ENCODE data around the gene CRIP2.

CRIP2 gene

GRCh38 chr14:105485739-105486162 is 11.1 kb downstream of the CRIP2 start:
- TF ChIP-seq FOXM1 (IDR thresholded peaks at IDR 0.05; ENCODE audit: borderline replicate concordance): no peak

GRCh38 chr14:105486163-105486973 is 11.7 kb downstream of the CRIP2 start, which contains the start of gene CRIP1:
CRIP1 (plus strand) TSS chr14:105486886; CDS start chr14:105487260, 374 bp downstream.
- TF ChIP-seq SP1 (IDR thresholded peaks at IDR 0.05): no peak
- no peak for TF ChIP-seq ELF4 (IDR thresholded peaks at IDR 0.05)
- CTCF ChIA-PET: interaction anchor here (0.6 to 0.9 kb wide), 4 partner anchors 51 to 396 kb away, joined by 3 read pairs; no protein-coding TSS in a partner anchor
- POLR2A ChIA-PET: interaction anchor here (1.1 kb wide), 1 partner anchor 42 kb away, joined by 4 read pairs; no protein-coding TSS in a partner anchor
- no peak for DNase-seq (ENCODE audit: extremely low spot score)

More at GRCh38 chr14:105485739-105486162, 11.1 kb downstream of the CRIP2 start:
- CTCF ChIA-PET: interaction anchor here (0.7 to 0.9 kb wide), 3 partner anchors 50 to 185 kb away, joined by 3 read pairs; no protein-coding TSS in a partner anchor
- POLR2A ChIA-PET: interaction anchor here (1.1 kb wide), 1 partner anchor 43 kb away, joined by 4 read pairs; no protein-coding TSS in a partner anchor
- peak; percentile 46 for DNase-seq (ENCODE audit: extremely low spot score)

DNA sequence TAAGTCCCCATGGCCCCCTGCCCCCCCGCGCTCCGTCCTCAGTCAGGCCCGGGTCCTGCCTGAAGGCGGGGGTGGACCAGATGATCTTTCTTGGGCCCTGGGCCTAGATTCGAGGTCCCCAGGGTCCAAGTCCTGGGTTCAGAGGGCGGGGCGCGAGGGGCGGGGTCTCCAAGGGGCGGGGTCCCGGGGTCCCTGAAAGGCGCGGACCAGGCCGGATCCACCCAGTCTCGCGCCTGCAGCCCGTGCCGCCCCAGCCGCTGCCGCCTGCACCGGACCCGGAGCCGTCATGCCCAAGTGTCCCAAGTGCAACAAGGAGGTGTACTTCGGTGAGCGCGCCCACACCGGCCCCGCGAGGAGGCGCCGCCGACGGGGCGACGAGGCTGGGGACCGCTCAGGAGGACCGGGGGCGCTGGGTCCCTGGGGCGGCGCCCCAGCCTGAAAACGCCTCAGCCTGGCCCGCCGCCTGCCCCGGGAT is 12.4 kb downstream of the CRIP2 start:
- DNase-seq (ENCODE audit: extremely low spot score): no peak
- TF ChIP-seq ELF4 (IDR thresholded peaks at IDR 0.05) (no peak), FOXM1 (IDR thresholded peaks at IDR 0.05; ENCODE audit: borderline replicate concordance) (no peak), TARDBP (IDR thresholded peaks at IDR 0.05) (no peak)
- TF ChIP-seq, protein P1, sequence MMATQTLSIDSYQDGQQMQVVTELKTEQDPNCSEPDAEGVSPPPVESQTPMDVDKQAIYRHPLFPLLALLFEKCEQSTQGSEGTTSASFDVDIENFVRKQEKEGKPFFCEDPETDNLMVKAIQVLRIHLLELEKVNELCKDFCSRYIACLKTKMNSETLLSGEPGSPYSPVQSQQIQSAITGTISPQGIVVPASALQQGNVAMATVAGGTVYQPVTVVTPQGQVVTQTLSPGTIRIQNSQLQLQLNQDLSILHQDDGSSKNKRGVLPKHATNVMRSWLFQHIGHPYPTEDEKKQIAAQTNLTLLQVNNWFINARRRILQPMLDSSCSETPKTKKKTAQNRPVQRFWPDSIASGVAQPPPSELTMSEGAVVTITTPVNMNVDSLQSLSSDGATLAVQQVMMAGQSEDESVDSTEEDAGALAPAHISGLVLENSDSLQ (IDR thresholded peaks at IDR 0.05): no peak
- CTCF ChIA-PET: interaction anchor here (0.6 kb wide), 1 partner anchor 397 kb away, joined by 3 read pairs; no protein-coding TSS in a partner anchor
- POLR2A ChIA-PET: no interaction called here

- CTCF ChIA-PET: no interaction called here
- POLR2A ChIA-PET: no interaction called here
- TF ChIP-seq CTBP1 (IDR thresholded peaks at IDR 0.05; ENCODE audit: borderline replicate concordance): no peak
- TF ChIP-seq SP1 (IDR thresholded peaks at IDR 0.05): no peak
- TF ChIP-seq L3MBTL2 (conservative IDR thresholded peaks at IDR 0.05): no peak
- no peak for TF ChIP-seq ELF4 (IDR thresholded peaks at IDR 0.05)
- TF ChIP-seq FOXM1 (IDR thresholded peaks at IDR 0.05; ENCODE audit: borderline replicate concordance): no peak
- TF ChIP-seq, protein P1 (IDR thresholded peaks at IDR 0.05): no peak
- DNase-seq (ENCODE audit: extremely low spot score): no peak
Measured at GRCh38 chr14:105487449-105487985, 12.9 kb downstream of the CRIP2 start.

GRCh38 chr14:105487986-105488777 is 13.6 kb downstream of the CRIP2 start:
- CTCF ChIA-PET: interaction anchor here (1.3 to 3.0 kb wide), 4 partner anchors 7 to 117 kb away, joined by 5 to 38 read pairs (median 20); no protein-coding TSS in a partner anchor

GRCh38 chr14:105488781-105489541 is 14.3 kb downstream of the CRIP2 start:
- TF ChIP-seq SP1 (IDR thresholded peaks at IDR 0.05) (no peak), FOXA1 (IDR thresholded peaks at IDR 0.05) (no peak), SUZ12 (IDR thresholded peaks at IDR 0.05) (no peak), HDGF (IDR thresholded peaks at IDR 0.05; ENCODE audit: borderline replicate concordance) (no peak), TARDBP (IDR thresholded peaks at IDR 0.05) (no peak), ELF4 (IDR thresholded peaks at IDR 0.05) (no peak), L3MBTL2 (conservative IDR thresholded peaks at IDR 0.05) (no peak)
- ChIA-PET POLR2A (interaction anchor here (0.8 to 2.5 kb wide), 14 partner anchors 8 to 737 kb away, joined by 3 to 29 read pairs (median 4); partner anchors contain the start of genes BTBD6 and MTA1), CTCF (interaction anchor here (0.6 to 3.0 kb wide), 9 partner anchors 8 to 192 kb away, joined by 3 to 38 read pairs (median 5); partner anchors contain the start of gene TMEM121)
- no peak for DNase-seq (ENCODE audit: extremely low spot score)

More at GRCh38 chr14:105487986-105488777, 13.6 kb downstream of the CRIP2 start:
- POLR2A ChIA-PET: interaction anchor here (1.4 to 2.5 kb wide), 3 partner anchors 15 to 40 kb away, joined by 3 to 14 read pairs (median 9); no protein-coding TSS in a partner anchor
- no peak for DNase-seq (ENCODE audit: extremely low spot score)
- TF ChIP-seq TARDBP (IDR thresholded peaks at IDR 0.05) (no peak), CTBP1 (IDR thresholded peaks at IDR 0.05; ENCODE audit: borderline replicate concordance) (no peak), ELF4 (IDR thresholded peaks at IDR 0.05) (no peak), L3MBTL2 (conservative IDR thresholded peaks at IDR 0.05) (no peak), SP1 (IDR thresholded peaks at IDR 0.05) (no peak), LEF1 (IDR thresholded peaks at IDR 0.05; ENCODE audit: borderline replicate concordance) (no peak), FOXK2 (IDR thresholded peaks at IDR 0.05) (no peak), HDGF (IDR thresholded peaks at IDR 0.05; ENCODE audit: borderline replicate concordance) (no peak), BHLHE40 (IDR thresholded peaks at IDR 0.05; ENCODE audit: borderline replicate concordance) (no peak), ARNT (IDR thresholded peaks at IDR 0.05) (no peak), ZNF384 (IDR thresholded peaks at IDR 0.05) (no peak), FOXA1 (IDR thresholded peaks at IDR 0.05) (no peak), FOXM1 (IDR thresholded peaks at IDR 0.05; ENCODE audit: borderline replicate concordance) (no peak), NFRKB (IDR thresholded peaks at IDR 0.05) (no peak), SUZ12 (IDR thresholded peaks at IDR 0.05) (no peak)
- TF ChIP-seq, protein P1 (IDR thresholded peaks at IDR 0.05): no peak

Measured in HEK293T (cell line).